Upper lobe of right lung (tissue), 1 donor: ENCODE data around the gene OMG. TPM values are rescaled to one million over a fixed set of nuclear protein-coding genes. Genes with fewer than 3 reads are reported as not detected.

Experiments used
- ATAC-seq: fragments of 200-7000 bp; cut with Tn5 transposase; one replicate; pipeline ENCODE4 v1.9.1; 2020; ENCODE audit warnings: mild to moderate bottlenecking, moderate library complexity
- DNase-seq: peaks from one replicate; pipeline ENCODE4 v3.0.0-alpha.2; 2020
- H3K27ac ChIP-seq: fragments of 200-600 bp; one replicate; pipeline ENCODE4 v1.8.0; 2022
- H3K27me3 ChIP-seq: fragments of 200-600 bp; one replicate; pipeline ENCODE4 v1.8.0; 2022; ENCODE audit warnings: mild to moderate bottlenecking
- H3K36me3 ChIP-seq: fragments of 200-600 bp; one replicate; pipeline ENCODE4 v1.8.0; 2022
- H3K4me1 ChIP-seq: fragments of 200-600 bp; one replicate; pipeline ENCODE4 v1.8.0; 2022
- H3K4me3 ChIP-seq: fragments of 200-600 bp; one replicate; pipeline ENCODE4 v1.8.0; 2022; ENCODE audit warnings: mild to moderate bottlenecking
- H3K9me3 ChIP-seq: fragments of 200-600 bp; one replicate; pipeline ENCODE4 v1.8.0; 2022
- CTCF ChIP-seq: fragments of 200-600 bp; IDR thresholded peaks from one replicate; pipeline ENCODE4 v1.8.0; 2022; ENCODE audit warnings: antibody characterized with exemption
- intact Hi-C: fragments of 100-400 bp; cut with DNase I; formaldehyde crosslinking; loops from one replicate; pipeline ENCODE4 v1.11.0; 2022
- total RNA-seq: library from RNA; stranded (reverse); fragmentation: NEBNext Ultra II Directional; extraction: Animal tissue kit (Norgen Biotek cat#: 25700); gene quantifications from one replicate; pipeline ENCODE4 v1.2.1, GENCODE V29; 2021
- donor health status: DM: no; HTN: yes; CAD: no; lungs with severe emphysema.

OMG gene
- total RNA-seq, 1 donor from 2014 or later, result 10.3 TPM

- Histone ChIP-seq H3K36me3 (peaks cover 19% of the 10 kb centered on the region), H3K9me3 (no peaks in the 10 kb centered on the region), H3K27me3 (no peaks in the 10 kb centered on the region), H3K27ac (no peak overlapping the region), H3K4me1 (no peaks in the 10 kb centered on the region), H3K4me3 (no peak overlapping the region)
- no peak for TF ChIP-seq CTCF
- ATAC-seq (no peak), DNase-seq (no peak)
- intact Hi-C loops, result no loop called here
Measured at GRCh38 chr17:31256936-31257335, 40.1 kb downstream of the OMG start.

GRCh38 chr17:31254654-31255053 is 42.4 kb downstream of the OMG start:
- H3K4me1 ChIP-seq, result no peaks in the 10 kb centered on the region
- H3K9me3 ChIP-seq, result no peaks in the 10 kb centered on the region
- intact Hi-C loops, result no loop called here
- no peak for ATAC-seq
- H3K4me3 ChIP-seq, result no peak overlapping the region
- TF ChIP-seq CTCF, result no peak
- H3K36me3 ChIP-seq, result peaks cover 9% of the 10 kb centered on the region
- H3K27ac ChIP-seq, result no peak overlapping the region
- no peak for DNase-seq
- H3K27me3 ChIP-seq, result no peaks in the 10 kb centered on the region

GRCh38 chr17:31252741-31253140 is 44.3 kb downstream of the OMG start:
- H3K9me3 ChIP-seq, result no peaks in the 10 kb centered on the region
- intact Hi-C loops, result no loop called here
- no peak for TF ChIP-seq CTCF

GRCh38 chr17:31251970-31252328 is 45.1 kb downstream of the OMG start:
- H3K9me3 ChIP-seq, result no peaks in the 10 kb centered on the region
- no peak for ATAC-seq
- no peaks in the 10 kb centered on the region for H3K4me1 ChIP-seq
- H3K4me3 ChIP-seq, result no peak overlapping the region
- no peak overlapping the region for H3K27ac ChIP-seq
- intact Hi-C loops, result no loop called here
- DNase-seq, result no peak
- TF ChIP-seq CTCF, result no peak
- H3K36me3 ChIP-seq, result peaks cover 16% of the 10 kb centered on the region
- no peaks in the 10 kb centered on the region for H3K27me3 ChIP-seq

More at GRCh38 chr17:31252741-31253140, 44.3 kb downstream of the OMG start:
- Histone ChIP-seq H3K4me3 (no peak overlapping the region), H3K27ac (no peak overlapping the region), H3K4me1 (no peaks in the 10 kb centered on the region), H3K27me3 (no peaks in the 10 kb centered on the region), H3K36me3 (peaks cover 16% of the 10 kb centered on the region)
- no peak for DNase-seq
- ATAC-seq, result no peak

GRCh38 chr17:31251105-31251969 is 45.7 kb downstream of the OMG start:
- no peaks in the 10 kb centered on the region for H3K9me3 ChIP-seq
- H3K27ac ChIP-seq, result no peak overlapping the region
- H3K36me3 ChIP-seq, result peaks cover 16% of the 10 kb centered on the region
- ATAC-seq (no peak), DNase-seq (no peak)
- intact Hi-C loops, result no loop called here
- no peaks in the 10 kb centered on the region for H3K27me3 ChIP-seq
- no peaks in the 10 kb centered on the region for H3K4me1 ChIP-seq
- H3K4me3 ChIP-seq, result no peak overlapping the region
- TF ChIP-seq CTCF, result no peak
